ENCODE data around the gene KCNG2. TPM values are rescaled to one million over a fixed set of nuclear protein-coding genes. Genes with fewer than 3 reads are reported as not detected.

KCNG2 gene
- total RNA-seq, 1 donor from 2014 or later = not detected

DNA sequence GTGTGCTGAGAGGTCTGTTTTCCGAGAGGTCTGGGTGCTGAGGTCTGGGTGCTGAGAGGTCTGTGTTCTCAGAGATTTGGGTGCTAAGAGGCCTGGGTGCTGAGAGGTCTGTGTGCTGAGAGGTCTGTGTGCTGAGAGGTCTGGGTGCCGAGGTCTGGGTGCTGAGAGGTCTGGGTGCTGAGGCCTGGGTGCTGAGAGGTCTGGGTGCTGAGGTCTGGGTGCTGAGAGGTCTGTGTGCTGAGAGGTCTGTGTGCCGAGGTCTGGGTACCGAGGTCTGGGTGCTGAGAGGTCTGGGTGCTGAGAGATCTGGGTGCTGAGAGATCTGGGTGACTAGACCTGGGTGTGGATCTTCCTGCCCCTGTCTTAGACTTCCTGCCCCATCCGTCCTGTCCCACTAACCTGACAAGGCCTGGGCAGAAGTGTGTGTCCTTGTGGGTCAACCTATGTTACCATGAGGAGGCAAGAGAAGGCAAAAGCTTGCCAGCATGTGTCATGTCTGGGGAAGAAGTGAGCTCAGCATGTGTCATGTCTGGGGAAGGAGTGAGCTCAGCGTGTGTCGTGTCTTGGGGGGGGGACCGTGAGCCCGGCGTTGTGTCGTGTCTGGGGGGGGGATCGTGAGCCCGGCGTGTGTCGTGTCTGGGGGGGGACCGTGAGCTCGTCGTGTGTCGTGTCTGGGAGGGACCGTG lies 69.3 kb downstream of the KCNG2 start:
- H2AFZ ChIP-seq (replicated peaks) = no peak overlapping the region
- H3K36me3 Mint-ChIP-seq = no peaks in the 10 kb centered on the region
- no peaks in the 10 kb centered on the region for H3K27me3 Mint-ChIP-seq (ENCODE audit: insufficient read depth, low read depth)
- no peaks in the 10 kb centered on the region for H3K9me3 ChIP-seq (ENCODE audit: low read depth)
- no peaks in the 10 kb centered on the region for H3F3A ChIP-seq (ENCODE audit: low read depth)
- peaks cover 6% of the 10 kb centered on the region for H3K27me3 ChIP-seq
- H3K36me3 ChIP-seq = no peaks in the 10 kb centered on the region
- H3K4me3 ChIP-seq = no peak overlapping the region
- H3K79me2 ChIP-seq (ENCODE audit: low read depth) = no peaks in the 10 kb centered on the region
- H3K27ac ChIP-seq = no peak overlapping the region
- no peak overlapping the region for H3K9ac ChIP-seq
- TF ChIP-seq EZH2 (IDR thresholded peaks at IDR 0.05) = no peak
- no peak for TF ChIP-seq EZH2phosphoT487 (IDR thresholded peaks at IDR 0.05)
- TF ChIP-seq, protein P1, sequence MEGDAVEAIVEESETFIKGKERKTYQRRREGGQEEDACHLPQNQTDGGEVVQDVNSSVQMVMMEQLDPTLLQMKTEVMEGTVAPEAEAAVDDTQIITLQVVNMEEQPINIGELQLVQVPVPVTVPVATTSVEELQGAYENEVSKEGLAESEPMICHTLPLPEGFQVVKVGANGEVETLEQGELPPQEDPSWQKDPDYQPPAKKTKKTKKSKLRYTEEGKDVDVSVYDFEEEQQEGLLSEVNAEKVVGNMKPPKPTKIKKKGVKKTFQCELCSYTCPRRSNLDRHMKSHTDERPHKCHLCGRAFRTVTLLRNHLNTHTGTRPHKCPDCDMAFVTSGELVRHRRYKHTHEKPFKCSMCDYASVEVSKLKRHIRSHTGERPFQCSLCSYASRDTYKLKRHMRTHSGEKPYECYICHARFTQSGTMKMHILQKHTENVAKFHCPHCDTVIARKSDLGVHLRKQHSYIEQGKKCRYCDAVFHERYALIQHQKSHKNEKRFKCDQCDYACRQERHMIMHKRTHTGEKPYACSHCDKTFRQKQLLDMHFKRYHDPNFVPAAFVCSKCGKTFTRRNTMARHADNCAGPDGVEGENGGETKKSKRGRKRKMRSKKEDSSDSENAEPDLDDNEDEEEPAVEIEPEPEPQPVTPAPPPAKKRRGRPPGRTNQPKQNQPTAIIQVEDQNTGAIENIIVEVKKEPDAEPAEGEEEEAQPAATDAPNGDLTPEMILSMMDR (IDR thresholded peaks at IDR 0.05) = no peak
- no peak overlapping the region for H3K27ac Mint-ChIP-seq
- no peaks in the 10 kb centered on the region for H4K20me1 ChIP-seq (ENCODE audit: low read depth)
- DNase-seq (ENCODE audit: low spot score) = no peak
- H3K9me3 Mint-ChIP-seq = peaks cover 6% of the 10 kb centered on the region
- no peak overlapping the region for H3K4me2 ChIP-seq
- no peaks in the 10 kb centered on the region for H3K4me1 ChIP-seq
- no peak overlapping the region for H3K4me3 Mint-ChIP-seq
- H3K4me1 Mint-ChIP-seq = no peaks in the 10 kb centered on the region

DNA sequence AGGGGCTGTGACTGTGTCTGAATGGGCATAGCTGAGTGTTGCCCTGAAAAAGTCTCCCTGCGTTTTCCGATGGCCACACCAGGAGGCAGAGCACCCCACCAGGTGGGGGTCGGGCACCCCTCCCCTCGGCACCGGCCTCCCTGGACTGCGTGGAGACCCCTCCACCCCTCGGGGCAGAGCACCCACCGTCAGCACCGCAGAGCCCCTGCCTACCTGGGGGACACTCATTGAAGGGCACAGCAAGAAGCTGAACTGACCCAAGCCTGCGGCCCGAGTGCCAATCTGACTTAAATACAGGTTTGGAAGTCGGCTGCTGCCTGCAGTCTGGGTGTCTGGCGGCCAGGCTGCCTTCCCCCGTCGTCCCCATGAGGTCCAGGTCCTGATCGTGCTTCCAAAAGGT lies 69.9 kb downstream of the KCNG2 start:
- H3K27ac ChIP-seq = no peak overlapping the region
- no peak for DNase-seq (ENCODE audit: low spot score)
- Mint-ChIP-seq H3K4me1 (peaks cover 2% of the 10 kb centered on the region), H3K9me3 (no peaks in the 10 kb centered on the region), H3K4me3 (no peak overlapping the region), H3K36me3 (no peaks in the 10 kb centered on the region), H3K27me3 (ENCODE audit: insufficient read depth, low read depth) (no peaks in the 10 kb centered on the region), H3K27ac (no peak overlapping the region)
- no peaks in the 10 kb centered on the region for H4K20me1 ChIP-seq (ENCODE audit: low read depth)
- H3F3A ChIP-seq (ENCODE audit: low read depth) = peaks cover 2% of the 10 kb centered on the region
- H3K79me2 ChIP-seq (ENCODE audit: low read depth) = no peaks in the 10 kb centered on the region
- no peaks in the 10 kb centered on the region for H3K9me3 ChIP-seq (ENCODE audit: low read depth)
- no peak overlapping the region for H3K4me3 ChIP-seq
- no peak overlapping the region for H3K4me2 ChIP-seq
- H3K36me3 ChIP-seq = no peaks in the 10 kb centered on the region
- H3K4me1 ChIP-seq = peaks cover 1% of the 10 kb centered on the region
- no peak overlapping the region for H2AFZ ChIP-seq (replicated peaks)
- no peak for TF ChIP-seq EZH2 (IDR thresholded peaks at IDR 0.05)
- TF ChIP-seq, protein P1 (IDR thresholded peaks at IDR 0.05) = no peak
- no peak for TF ChIP-seq EZH2phosphoT487 (IDR thresholded peaks at IDR 0.05)
- H3K27me3 ChIP-seq = no peaks in the 10 kb centered on the region
- H3K9ac ChIP-seq = no peak overlapping the region

DNA sequence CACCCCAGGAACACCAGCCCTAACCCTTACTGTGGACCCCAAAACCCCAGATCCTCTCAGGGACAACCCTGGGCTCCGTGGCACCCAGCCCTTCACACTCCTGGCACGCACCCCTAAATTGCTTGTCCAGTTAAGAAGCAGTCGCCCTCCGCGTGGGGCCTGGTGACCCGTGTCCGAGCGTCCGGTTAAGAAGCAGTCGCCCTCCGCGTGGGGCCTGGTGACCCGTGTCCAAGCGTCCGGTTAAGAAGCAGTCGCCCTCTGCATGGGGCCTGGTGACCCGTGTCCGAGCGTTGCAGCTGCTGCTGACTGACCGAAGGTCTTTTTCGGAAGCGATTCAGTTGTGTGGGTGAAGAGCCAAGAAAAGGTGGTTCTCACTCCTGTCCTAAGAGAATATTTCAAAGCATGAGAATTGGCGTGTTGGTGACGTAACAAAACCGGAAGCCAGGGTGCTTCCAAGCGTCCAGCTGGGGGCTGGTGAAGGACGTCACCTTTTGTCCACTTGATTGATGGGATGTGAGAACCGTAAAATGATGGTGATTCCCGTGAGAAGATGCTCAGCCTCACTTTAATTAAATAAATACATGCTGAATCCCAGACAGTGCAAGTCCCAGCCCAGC lies 70.5 kb downstream of the KCNG2 start:
- no peaks in the 10 kb centered on the region for H3K27me3 Mint-ChIP-seq (ENCODE audit: insufficient read depth, low read depth)
- no peaks in the 10 kb centered on the region for H3K9me3 ChIP-seq (ENCODE audit: low read depth)
- no peak overlapping the region for H3K27ac ChIP-seq
- no peaks in the 10 kb centered on the region for H3K36me3 Mint-ChIP-seq
- no peak overlapping the region for H3K9ac ChIP-seq
- peaks cover 3% of the 10 kb centered on the region for H3F3A ChIP-seq (ENCODE audit: low read depth)
- DNase-seq (ENCODE audit: low spot score) = no peak
- TF ChIP-seq EZH2 (IDR thresholded peaks at IDR 0.05) (no peak), EZH2phosphoT487 (IDR thresholded peaks at IDR 0.05) (no peak)
- peaks cover 2% of the 10 kb centered on the region for H3K4me1 Mint-ChIP-seq
- no peaks in the 10 kb centered on the region for H3K27me3 ChIP-seq
- H3K79me2 ChIP-seq (ENCODE audit: low read depth) = no peaks in the 10 kb centered on the region
- H3K4me2 ChIP-seq = no peak overlapping the region
- no peak overlapping the region for H3K27ac Mint-ChIP-seq
- no peak overlapping the region for H3K4me3 Mint-ChIP-seq
- no peak overlapping the region for H2AFZ ChIP-seq (replicated peaks)
- peaks cover 7% of the 10 kb centered on the region for H3K4me1 ChIP-seq
- no peaks in the 10 kb centered on the region for H4K20me1 ChIP-seq (ENCODE audit: low read depth)
- H3K4me3 ChIP-seq = no peak overlapping the region
- H3K36me3 ChIP-seq = no peaks in the 10 kb centered on the region
- H3K9me3 Mint-ChIP-seq = no peaks in the 10 kb centered on the region

Data from neural progenitor cell (in vitro differentiated cells).